Measurements from ENCODE around the gene ACSL4.
"Not testable (repeated sequence)": the region's sequence is repeated elsewhere in the genome, so short reads cannot be mapped to it uniquely, and the experiment has no call there.

The ACSL4 gene

GRCh38 chrX:109643687-109644086, 89.4 kb downstream of the ACSL4 start:
- DNase-seq (ENCODE audit: low read depth), result no peak
- no peak for TF ChIP-seq MYC (IDR thresholded peaks at IDR 0.05; ENCODE audit: low read depth, low read length)
- no peak for TF ChIP-seq MAX (IDR thresholded peaks at IDR 0.05; ENCODE audit: low read depth, low read length)
- no peak for TF ChIP-seq POLR2A (IDR thresholded peaks at IDR 0.05; ENCODE audit: extremely low read depth, insufficient read length)
- TF ChIP-seq, protein P1, sequence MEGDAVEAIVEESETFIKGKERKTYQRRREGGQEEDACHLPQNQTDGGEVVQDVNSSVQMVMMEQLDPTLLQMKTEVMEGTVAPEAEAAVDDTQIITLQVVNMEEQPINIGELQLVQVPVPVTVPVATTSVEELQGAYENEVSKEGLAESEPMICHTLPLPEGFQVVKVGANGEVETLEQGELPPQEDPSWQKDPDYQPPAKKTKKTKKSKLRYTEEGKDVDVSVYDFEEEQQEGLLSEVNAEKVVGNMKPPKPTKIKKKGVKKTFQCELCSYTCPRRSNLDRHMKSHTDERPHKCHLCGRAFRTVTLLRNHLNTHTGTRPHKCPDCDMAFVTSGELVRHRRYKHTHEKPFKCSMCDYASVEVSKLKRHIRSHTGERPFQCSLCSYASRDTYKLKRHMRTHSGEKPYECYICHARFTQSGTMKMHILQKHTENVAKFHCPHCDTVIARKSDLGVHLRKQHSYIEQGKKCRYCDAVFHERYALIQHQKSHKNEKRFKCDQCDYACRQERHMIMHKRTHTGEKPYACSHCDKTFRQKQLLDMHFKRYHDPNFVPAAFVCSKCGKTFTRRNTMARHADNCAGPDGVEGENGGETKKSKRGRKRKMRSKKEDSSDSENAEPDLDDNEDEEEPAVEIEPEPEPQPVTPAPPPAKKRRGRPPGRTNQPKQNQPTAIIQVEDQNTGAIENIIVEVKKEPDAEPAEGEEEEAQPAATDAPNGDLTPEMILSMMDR (IDR thresholded peaks at IDR 0.05; ENCODE audit: low read depth, low read length), result no peak
- H3K4me3 ChIP-seq (ENCODE audit: low read depth, low read length), result no peak overlapping the region

DNA sequence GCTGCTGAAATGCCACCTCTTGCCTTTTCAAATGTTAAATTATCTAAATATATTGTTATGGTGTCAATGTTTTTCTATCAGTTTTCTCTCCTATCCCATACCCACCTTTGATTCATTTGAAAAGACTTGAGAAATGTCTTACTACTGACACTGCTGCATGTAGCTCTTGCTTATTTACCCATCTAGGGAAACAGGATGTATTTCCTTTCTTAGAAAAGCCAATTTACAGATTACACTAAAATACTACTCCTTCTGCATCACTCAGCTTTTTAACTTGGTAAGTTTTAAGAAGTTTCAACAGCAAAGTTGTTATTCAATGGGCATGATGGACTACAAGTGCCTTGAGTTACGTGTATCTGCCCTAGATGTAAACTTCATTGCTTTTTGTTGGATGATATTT, 94.9 kb downstream of the ACSL4 start:
- DNase-seq (ENCODE audit: low read depth), result no peak
- H3K4me3 ChIP-seq (ENCODE audit: low read depth, low read length), result no peak overlapping the region
- no peak for TF ChIP-seq MAX (IDR thresholded peaks at IDR 0.05; ENCODE audit: low read depth, low read length)
- TF ChIP-seq, protein P1 (IDR thresholded peaks at IDR 0.05; ENCODE audit: low read depth, low read length), result no peak
- no peak for TF ChIP-seq MYC (IDR thresholded peaks at IDR 0.05; ENCODE audit: low read depth, low read length)
- no peak for TF ChIP-seq POLR2A (IDR thresholded peaks at IDR 0.05; ENCODE audit: extremely low read depth, insufficient read length)

DNA sequence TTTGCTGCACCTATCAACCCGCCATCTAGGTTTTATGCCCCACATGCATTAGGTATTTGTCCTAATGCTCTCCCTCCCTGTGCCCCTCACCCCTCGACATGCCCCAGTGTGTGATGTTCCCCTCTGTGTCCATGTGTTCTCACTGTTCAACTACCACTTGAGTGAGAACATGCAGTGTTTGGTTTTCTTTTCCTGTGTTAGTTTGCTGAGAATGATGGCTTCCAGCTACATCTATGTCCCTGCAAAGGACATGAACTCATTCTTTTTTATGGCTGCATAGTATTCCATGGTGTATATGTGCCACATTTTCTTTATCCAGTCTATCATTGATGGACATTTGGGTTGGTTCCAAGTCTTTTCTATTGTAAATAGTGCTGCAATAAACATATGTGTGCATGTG, 95.6 kb downstream of the ACSL4 start:
- not testable (repeated sequence) for DNase-seq (ENCODE audit: low read depth); H3K4me3 ChIP-seq (ENCODE audit: low read depth, low read length)

GRCh38 chrX:109635146-109635545, 97.9 kb downstream of the ACSL4 start:
- TF ChIP-seq MAX (IDR thresholded peaks at IDR 0.05; ENCODE audit: low read depth, low read length), result no peak
- TF ChIP-seq, protein P1 (IDR thresholded peaks at IDR 0.05; ENCODE audit: low read depth, low read length), result peak; percentile 40
- peak; percentile 50 for DNase-seq (ENCODE audit: low read depth)
- no peak overlapping the region for H3K4me3 ChIP-seq (ENCODE audit: low read depth, low read length)

DNA sequence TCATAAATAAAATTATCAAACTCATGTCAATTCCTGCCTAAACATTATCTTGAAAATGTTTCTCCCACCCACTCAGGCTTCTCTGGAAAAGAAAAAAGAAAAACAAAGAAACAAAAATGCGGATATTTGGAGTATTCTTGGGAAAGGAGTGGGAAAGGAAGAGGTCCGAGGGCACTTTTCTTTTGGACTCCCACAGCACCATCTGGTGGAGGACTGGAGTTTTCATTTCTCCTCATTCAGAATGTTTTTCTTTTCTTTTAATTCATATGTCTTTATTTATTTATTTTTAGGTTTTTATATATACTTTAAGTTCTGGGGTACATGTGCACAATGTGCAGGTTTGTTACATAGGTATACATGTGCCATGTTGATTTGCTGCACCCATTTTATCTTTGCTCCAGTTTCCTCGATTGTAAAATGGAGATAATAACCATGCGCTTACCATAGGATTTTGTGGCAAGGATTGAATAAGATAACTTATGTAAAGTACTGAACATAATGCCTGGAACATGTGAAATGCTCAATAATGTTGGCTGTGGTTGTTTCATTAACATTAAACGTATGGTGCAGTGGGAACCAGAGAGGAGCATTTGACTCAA, 100.1 kb downstream of the ACSL4 start:
- no peak overlapping the region for H3K4me3 ChIP-seq (ENCODE audit: low read depth, low read length)
- peak; percentile 11 for DNase-seq (ENCODE audit: low read depth)
- TF ChIP-seq POLR2A (IDR thresholded peaks at IDR 0.05; ENCODE audit: extremely low read depth, insufficient read length) (no peak), MAX (IDR thresholded peaks at IDR 0.05; ENCODE audit: low read depth, low read length) (no peak), MYC (IDR thresholded peaks at IDR 0.05; ENCODE audit: low read depth, low read length) (no peak)
- TF ChIP-seq, protein P1 (IDR thresholded peaks at IDR 0.05; ENCODE audit: low read depth, low read length), result peak; percentile 25

DNA sequence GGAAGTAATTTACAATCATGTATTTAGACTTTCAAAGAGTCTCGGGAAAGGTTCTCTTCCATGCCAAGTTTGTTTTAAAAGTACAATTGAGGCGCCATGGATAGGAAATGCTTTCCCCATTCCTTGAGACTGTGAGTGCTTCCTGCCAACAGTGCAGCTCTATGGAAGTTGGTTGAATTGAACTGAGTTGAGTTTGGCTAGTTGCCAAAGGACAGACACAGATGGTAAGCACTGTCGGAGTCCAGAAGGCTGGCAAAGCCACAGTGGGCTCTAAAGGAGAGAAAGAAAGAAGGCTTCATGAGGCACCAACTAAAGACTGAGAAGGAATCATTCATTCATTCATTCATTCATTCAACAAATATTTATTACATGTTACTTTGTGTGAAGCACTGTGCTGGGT, 103.7 kb downstream of the ACSL4 start:
- DNase-seq (ENCODE audit: low read depth), result no peak
- no peak overlapping the region for H3K4me3 ChIP-seq (ENCODE audit: low read depth, low read length)
- TF ChIP-seq MAX (IDR thresholded peaks at IDR 0.05; ENCODE audit: low read depth, low read length), result no peak

- DNase-seq (ENCODE audit: low read depth), result no peak
- TF ChIP-seq MAX (IDR thresholded peaks at IDR 0.05; ENCODE audit: low read depth, low read length) (no peak), POLR2A (IDR thresholded peaks at IDR 0.05; ENCODE audit: extremely low read depth, insufficient read length) (no peak), MYC (IDR thresholded peaks at IDR 0.05; ENCODE audit: low read depth, low read length) (no peak)
- TF ChIP-seq, protein P1 (IDR thresholded peaks at IDR 0.05; ENCODE audit: low read depth, low read length), result no peak
- no peak overlapping the region for H3K4me3 ChIP-seq (ENCODE audit: low read depth, low read length)
Measured at GRCh38 chrX:109626637-109627036, 106.4 kb downstream of the ACSL4 start.

Data from NB4 (cell line).